Hematopoietic multipotent progenitor cell treated with erythropoietin and hydrocortisone succinate and interleukin-3 and kit ligand, for 6 days (in vitro differentiated cells): ENCODE data around the gene NR2C2AP.
A peak's percentile ranks its signal among the peaks of the same experiment; 100 is the strongest.
"Not testable (repeated sequence)": the region's sequence is repeated elsewhere in the genome, so short reads cannot be mapped to it uniquely, and the experiment has no call there.

ENCODE experiments used
- DNase-seq: peaks from one replicate; pipeline ENCODE4 v3.0.0-alpha.2; 2015

The NR2C2AP gene

GRCh38 chr19:19203012-19203856 lies at the start of gene NR2C2AP:
Gene NR2C2AP, minus strand, starts transcription at chr19:19203414. Its CDS starts 354 bp downstream, at chr19:19203060.
- DNase-seq, result peak; percentile 98

DNA sequence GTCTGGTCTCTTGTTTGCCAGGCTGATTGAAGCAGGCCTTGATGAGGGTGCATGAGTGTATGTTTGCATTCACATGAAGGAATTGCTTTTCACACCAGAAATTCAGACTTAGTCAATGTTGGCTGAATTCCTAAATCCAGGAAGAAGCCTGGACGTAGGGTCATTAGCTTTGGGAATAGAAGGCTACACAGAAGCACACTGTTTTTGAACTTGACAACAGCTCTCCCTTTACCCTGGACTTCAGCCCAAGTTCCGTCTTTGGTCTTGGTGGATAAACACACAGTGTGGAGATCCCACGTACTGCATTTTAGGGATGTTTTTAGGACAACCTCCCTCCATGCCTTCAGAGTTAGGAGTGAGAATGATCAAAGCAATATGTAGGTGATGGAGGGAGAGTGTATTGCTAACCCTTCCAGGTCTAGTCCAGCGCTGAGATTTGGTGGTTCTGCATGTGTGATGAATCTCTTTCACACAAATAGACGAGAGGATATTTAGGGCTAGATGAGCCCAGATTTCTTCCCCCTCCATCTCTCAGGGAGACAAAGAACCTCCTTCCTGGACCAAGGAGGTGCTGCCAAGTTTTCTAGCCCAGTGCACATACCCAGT lies 47.1 kb upstream of the NR2C2AP start:
- no peak for DNase-seq

DNA sequence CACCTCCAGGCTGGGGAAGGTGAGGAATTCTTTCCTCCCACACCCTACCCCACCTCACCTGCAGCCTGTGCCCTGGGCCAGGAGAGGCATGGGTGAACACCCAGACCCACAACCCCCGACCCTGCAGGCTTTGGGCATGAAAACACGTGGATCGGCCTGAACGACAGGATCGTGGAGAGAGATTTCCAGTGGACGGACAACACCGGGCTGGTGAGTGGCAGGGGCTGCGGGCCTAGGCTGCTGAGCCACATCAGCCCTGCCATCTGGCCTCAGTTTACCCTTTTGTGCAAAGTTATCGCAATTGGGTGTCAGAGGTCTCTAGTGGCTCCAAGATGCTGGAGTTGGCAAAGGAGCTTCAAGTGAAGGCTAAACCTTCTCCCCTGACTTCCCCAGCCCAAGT lies 37.3 kb upstream of the NR2C2AP start:
- DNase-seq, result no peak

GRCh38 chr19:19239675-19240074 lies 36.5 kb upstream of the NR2C2AP start:
- DNase-seq, result no peak

DNA sequence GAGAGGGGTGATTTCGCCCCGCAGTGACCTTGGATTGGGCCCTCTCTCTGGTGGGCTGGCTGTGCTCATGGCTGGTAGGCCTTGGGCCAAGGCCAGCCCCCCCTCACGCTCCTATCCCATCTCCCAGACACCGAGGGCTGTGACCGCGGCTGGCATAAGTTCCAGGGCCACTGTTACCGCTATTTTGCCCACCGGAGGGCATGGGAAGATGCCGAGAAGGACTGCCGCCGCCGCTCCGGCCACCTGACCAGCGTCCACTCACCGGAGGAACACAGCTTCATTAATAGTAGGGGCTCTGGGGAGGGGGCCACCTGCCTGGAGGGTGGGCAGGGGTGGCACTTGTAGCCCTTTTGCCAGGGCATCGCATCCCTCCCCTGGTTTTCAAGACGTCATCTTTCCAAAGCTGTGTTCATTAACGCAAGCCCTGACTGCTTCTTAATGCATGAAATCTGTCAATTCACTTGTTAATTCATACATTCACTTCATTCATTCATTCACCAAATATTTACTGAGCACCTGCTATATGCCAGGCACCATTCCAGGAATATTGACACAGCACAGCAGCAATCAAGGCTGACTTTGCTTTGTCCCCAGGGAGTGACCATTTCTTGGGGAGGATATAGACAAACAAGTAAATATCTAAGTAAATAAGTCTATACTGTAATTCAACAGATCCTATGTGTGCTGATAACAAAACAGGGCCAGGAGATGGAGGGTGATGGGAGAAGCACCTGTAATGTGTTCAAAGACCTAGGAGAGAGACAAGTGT lies 35.1 kb upstream of the NR2C2AP start:
- DNase-seq, result no peak

GRCh38 chr19:19236173-19236572 lies 33.0 kb upstream of the NR2C2AP start:
- DNase-seq, result no peak

GRCh38 chr19:19234220-19234816 lies 31.1 kb upstream of the NR2C2AP start:
- DNase-seq, result no peak

DNA sequence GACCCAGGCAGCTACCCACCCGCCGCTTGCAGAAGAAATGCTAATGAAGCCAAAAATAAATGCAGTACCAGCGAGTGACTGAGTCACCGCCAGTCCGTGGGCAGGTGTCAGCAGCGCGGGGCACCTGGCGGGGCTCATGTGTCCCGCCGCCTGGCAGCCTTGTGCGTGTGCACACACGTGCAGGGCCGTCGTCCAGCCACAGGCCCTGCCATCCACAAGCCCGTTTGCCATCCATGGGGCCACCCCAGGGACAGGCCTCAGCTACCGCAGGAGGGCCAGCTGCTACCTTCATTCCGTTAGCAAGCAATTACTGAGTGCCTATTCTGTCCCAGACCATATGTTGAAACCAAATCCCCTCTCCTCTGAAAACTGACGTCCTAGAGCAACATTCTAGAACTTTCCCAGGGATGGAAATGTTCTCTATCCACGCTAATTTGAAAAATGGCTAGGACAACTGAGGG lies 29.1 kb upstream of the NR2C2AP start:
- DNase-seq, result no peak

DNA sequence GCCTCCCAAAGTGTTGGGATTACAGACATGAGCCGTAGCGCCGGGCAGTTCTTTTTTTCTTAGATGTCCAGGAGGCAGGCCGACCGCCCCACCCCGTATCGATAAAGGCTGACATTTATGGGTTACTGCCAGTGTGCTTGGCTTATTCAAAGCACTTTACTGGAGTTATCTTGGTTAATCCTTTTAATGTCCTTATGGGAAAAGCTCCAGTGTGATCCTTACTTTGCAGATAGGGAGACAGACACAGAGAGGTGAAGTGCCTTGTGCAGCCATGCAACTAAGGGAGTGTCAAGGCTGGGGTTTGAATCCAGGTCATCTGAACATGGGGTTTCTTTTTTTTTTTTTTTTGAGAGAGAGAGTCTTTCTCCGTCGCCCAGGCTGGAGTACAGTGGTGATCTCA lies 27.8 kb upstream of the NR2C2AP start:
- DNase-seq, result no peak

- DNase-seq, result no peak
Measured at GRCh38 chr19:19229701-19230100, 26.5 kb upstream of the NR2C2AP start.

DNA sequence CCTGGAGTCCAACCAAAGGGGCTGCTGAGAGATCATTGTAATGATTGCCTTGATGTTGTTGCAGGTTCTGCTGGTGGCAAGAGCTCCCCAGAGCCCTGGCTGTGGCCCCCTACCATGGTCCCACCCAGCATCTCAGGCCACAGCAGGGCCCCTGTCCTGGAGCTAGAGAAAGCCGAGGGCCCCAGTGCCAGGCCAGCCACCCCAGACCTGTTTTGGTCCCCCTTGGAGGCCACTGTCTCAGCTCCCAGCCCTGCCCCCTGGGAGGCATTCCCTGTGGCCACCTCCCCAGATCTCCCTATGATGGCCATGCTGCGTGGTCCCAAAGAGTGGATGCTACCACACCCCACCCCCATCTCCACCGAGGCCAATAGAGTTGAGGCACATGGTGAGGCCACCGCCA lies 24.0 kb upstream of the NR2C2AP start:
- DNase-seq, result no peak

GRCh38 chr19:19226663-19227062 lies 23.4 kb upstream of the NR2C2AP start:
- no peak for DNase-seq

DNA sequence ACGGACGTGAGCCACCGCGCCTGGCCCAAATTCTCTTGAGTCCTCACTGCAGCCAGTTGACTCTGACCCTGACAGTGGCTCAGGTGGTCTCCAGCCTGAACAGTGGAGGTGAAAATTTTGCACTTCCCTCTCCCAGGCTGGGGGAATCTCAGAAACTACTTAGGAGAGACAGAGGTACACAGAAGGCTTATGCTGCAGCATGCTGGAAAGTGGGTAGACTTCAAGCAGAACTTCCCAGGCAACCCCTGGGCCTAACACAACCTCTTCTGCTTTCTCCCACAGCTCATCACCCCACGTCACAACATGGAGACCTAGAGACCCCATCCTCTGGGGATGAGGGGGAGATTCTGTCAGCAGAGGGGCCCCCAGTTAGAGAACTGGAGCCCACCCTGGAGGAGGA lies 23.0 kb upstream of the NR2C2AP start:
- DNase-seq, result no peak

GRCh38 chr19:19224852-19225494 lies 21.8 kb upstream of the NR2C2AP start:
- DNase-seq, result peak; percentile 93

GRCh38 chr19:19224150-19224851 lies 21.1 kb upstream of the NR2C2AP start:
- DNase-seq, result no peak

DNA sequence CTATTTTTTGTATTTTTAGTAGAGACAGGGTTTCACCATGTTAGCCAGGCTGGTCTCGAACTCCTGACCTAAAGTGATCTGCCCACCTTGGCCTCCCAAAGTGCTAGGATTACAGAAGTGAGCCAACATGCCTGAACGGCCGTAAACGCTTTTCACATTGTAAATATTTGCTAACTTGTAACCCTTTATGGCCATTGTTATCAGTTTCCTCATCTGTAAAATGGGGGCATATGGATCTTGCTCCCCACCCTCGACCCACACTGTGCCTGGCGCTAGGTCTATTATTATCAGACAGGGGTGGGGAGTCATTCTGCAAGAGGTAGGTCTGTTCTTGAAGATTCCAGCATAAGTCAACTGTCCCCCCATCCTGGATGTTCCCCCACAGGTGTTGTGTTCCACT lies 20.4 kb upstream of the NR2C2AP start:
- no peak for DNase-seq

- no peak for DNase-seq
Measured at GRCh38 chr19:19223060-19223459, 19.8 kb upstream of the NR2C2AP start.

GRCh38 chr19:19221000-19221399 lies 17.8 kb upstream of the NR2C2AP start:
- not testable (repeated sequence) for DNase-seq

- DNase-seq, result no peak
Measured at GRCh38 chr19:19218911-19219310, 15.7 kb upstream of the NR2C2AP start.

DNA sequence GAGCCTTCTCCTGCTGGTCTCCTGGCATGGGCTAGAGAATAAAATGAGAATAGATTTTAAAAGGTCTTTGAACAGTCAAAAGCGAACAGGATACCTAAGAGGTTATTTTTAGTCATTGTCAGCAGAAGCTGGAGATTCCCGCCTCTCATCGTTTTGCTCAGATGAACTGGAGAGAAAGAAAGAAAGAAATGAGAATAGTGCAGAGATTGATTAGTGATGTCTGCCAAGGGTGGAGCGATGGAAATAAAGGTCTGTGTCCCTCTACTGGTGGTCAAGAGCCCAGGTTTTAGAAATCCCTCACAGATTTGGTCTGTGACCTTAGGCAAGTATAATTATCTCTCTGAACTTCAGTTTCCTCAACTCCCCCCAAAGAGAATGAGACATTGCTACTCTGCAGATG lies 13.9 kb upstream of the NR2C2AP start:
- DNase-seq, result peak; percentile 45

- DNase-seq, result no peak
Measured at GRCh38 chr19:19215792-19216191, 12.6 kb upstream of the NR2C2AP start.

DNA sequence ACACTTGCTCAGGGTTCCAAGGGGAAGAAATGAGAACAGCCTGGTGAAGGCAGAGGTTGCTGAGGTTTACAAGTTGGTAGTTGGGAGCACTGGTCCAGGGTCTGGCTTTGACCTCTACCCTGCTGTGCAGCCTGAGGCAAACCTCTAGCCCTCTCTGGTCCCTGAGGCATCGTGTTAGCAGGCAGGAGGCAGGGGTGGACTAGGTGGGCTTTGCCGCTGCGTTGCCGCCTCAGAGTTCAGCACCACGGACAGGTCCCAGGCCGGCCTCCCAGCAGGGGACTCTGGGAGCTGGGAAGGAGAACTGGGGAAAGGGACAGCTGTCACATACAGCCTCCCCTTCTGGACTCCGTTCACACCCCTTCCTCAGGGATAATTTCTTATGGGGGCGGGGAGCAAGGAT lies 11.7 kb upstream of the NR2C2AP start:
- DNase-seq, result peak; percentile 76
